ENCODE measurements around the gene CREB3L2. TPM values are rescaled to one million over a fixed set of nuclear protein-coding genes. Genes with fewer than 3 reads are reported as not detected.

CREB3L2 gene
- polyA plus RNA-seq, 1 of the 3 experiments (the other 2 are of a cell fraction): 22.9 TPM

GRCh38 chr7:137829337-137829992 is 172.4 kb downstream of the CREB3L2 start:
- CTCF ChIA-PET: interaction anchor here (0.6 to 2.5 kb wide), 6 partner anchors 8 to 180 kb away, joined by 3 to 11 read pairs (median 4); no protein-coding TSS in a partner anchor
- Histone ChIP-seq H3K36me3 (replicated peaks in 1 of 2; ENCODE audit: control insufficient read depth in 1 of 2, insufficient read depth in 2 of 2, low read length in 1 of 2) (peaks cover 2 to 16% of the 10 kb centered on the region in 2 experiments), H3K27ac (ENCODE audit: low read depth in 2 of 2, low read length in 1 of 2) (no peak overlapping the region), H2AFZ (ENCODE audit: low read depth) (no peak overlapping the region), H3K27me3 (ENCODE audit: insufficient read depth) (no peaks in the 10 kb centered on the region), H3K79me2 (ENCODE audit: insufficient read depth) (peaks cover 12% of the 10 kb centered on the region; the same call in 1 of the 2 replicates), H3K4me2 (no peak overlapping the region), H3K4me3 (ENCODE audit: low read depth in 2 of 2, low read length in 1 of 2) (no peak overlapping the region), H3K9me3 (peaks cover 17% of the 10 kb centered on the region; the same call in 1 of the 2 replicates), H3K9ac (no peak overlapping the region), H3F3A (replicated peaks; ENCODE audit: insufficient read depth) (no peaks in the 10 kb centered on the region), H3K9me2 (no peaks in the 10 kb centered on the region), H3K4me1 (ENCODE audit: control insufficient read depth in 1 of 2, insufficient read depth in 2 of 2, low read depth in 1 of 2, low read length in 1 of 2) (no peaks in the 10 kb centered on the region), H4K20me1 (ENCODE audit: insufficient read depth) (no peaks in the 10 kb centered on the region)
- TF ChIP-seq FOSL2 (IDR thresholded peaks at IDR 0.05; ENCODE audit: borderline replicate concordance, low read depth): no peak
- TF ChIP-seq RFX5 (IDR thresholded peaks at IDR 0.05; ENCODE audit: low read length): no peak
- no peak for TF ChIP-seq SIN3A (IDR thresholded peaks at IDR 0.05; ENCODE audit: borderline replicate concordance, low read depth, low read length)
- TF ChIP-seq MAX (IDR thresholded peaks at IDR 0.05; ENCODE audit: low read depth): no peak
- TF ChIP-seq YY1 (IDR thresholded peaks at IDR 0.05; ENCODE audit: low read depth): no peak
- TF ChIP-seq USF2 (IDR thresholded peaks at IDR 0.05; ENCODE audit: borderline replicate concordance, low read depth, low read length): no peak
- no peak for TF ChIP-seq USF1 (IDR thresholded peaks at IDR 0.05; ENCODE audit: borderline replicate concordance, low read depth)
- no peak for TF ChIP-seq FOXJ3 (CRISPR knock-in tag; IDR thresholded peaks at IDR 0.05)
- 81% methylated on average over 7 of the region's 7 CpGs for WGBS (ENCODE audit: low lambda C conversion rate)
- no peak for DNase-seq
- POLR2A ChIA-PET: no interaction called here

- CTCF ChIA-PET: interaction anchor here (1.9 kb wide), 1 partner anchor 181 kb away, joined by 6 read pairs; no protein-coding TSS in a partner anchor
- H3K4me3 ChIP-seq (ENCODE audit: low read depth in 2 of 2, low read length in 1 of 2): no peak overlapping the region
- H3K4me1 ChIP-seq (ENCODE audit: control insufficient read depth in 1 of 2, insufficient read depth in 2 of 2, low read depth in 1 of 2, low read length in 1 of 2): 0 out of 4 replicates have a peak, but pooled peaks cover 0 to 1% of the 10 kb centered on the region in 2 experiments
- POLR2A ChIA-PET: interaction anchor here (0.6 kb wide), 1 partner anchor 164 kb away, joined by 3 read pairs; no protein-coding TSS in a partner anchor
- no peaks in the 10 kb centered on the region for H3K9me2 ChIP-seq
- no peak overlapping the region for H2AFZ ChIP-seq (ENCODE audit: low read depth)
- no peak overlapping the region for H3K27ac ChIP-seq (ENCODE audit: low read depth in 2 of 2, low read length in 1 of 2)
- H4K20me1 ChIP-seq (ENCODE audit: insufficient read depth): no peaks in the 10 kb centered on the region
- DNase-seq: no peak
- peaks cover 7% of the 10 kb centered on the region; the same call in 1 of the 2 replicates for H3K79me2 ChIP-seq (ENCODE audit: insufficient read depth)
- H3K9ac ChIP-seq: no peak overlapping the region
- 78% methylated on average over 1 of the region's 1 CpG for WGBS (ENCODE audit: low lambda C conversion rate)
- TF ChIP-seq SIN3A (IDR thresholded peaks at IDR 0.05; ENCODE audit: borderline replicate concordance, low read depth, low read length): no peak
- no peak for TF ChIP-seq RFX5 (IDR thresholded peaks at IDR 0.05; ENCODE audit: low read length)
- TF ChIP-seq ZBTB33 (IDR thresholded peaks at IDR 0.05; ENCODE audit: borderline replicate concordance, low read depth): no peak
- no peak for TF ChIP-seq MXI1 (IDR thresholded peaks at IDR 0.05; ENCODE audit: low read depth, low read length)
- no peak for TF ChIP-seq RCOR1 (IDR thresholded peaks at IDR 0.05; ENCODE audit: low read length)
- TF ChIP-seq RXRA (IDR thresholded peaks at IDR 0.05; ENCODE audit: borderline replicate concordance, low read depth): no peak
- peaks cover 11% of the 10 kb centered on the region; the same call in 1 of the 2 replicates for H3K9me3 ChIP-seq
- H3K27me3 ChIP-seq (ENCODE audit: insufficient read depth): no peaks in the 10 kb centered on the region
- H3K36me3 ChIP-seq (replicated peaks in 1 of 2; ENCODE audit: control insufficient read depth in 1 of 2, insufficient read depth in 2 of 2, low read length in 1 of 2): peaks cover 0 to 6% of the 10 kb centered on the region in 2 experiments
- no peak overlapping the region for H3K4me2 ChIP-seq
- H3F3A ChIP-seq (replicated peaks; ENCODE audit: insufficient read depth): peaks cover 3% of the 10 kb centered on the region
Measured at GRCh38 chr7:137828456-137828855, 173.4 kb downstream of the CREB3L2 start.

Measured in SK-N-SH (cell line).